Stomach (tissue), 9 donors: ENCODE data around the gene ADGRG7. TPM values are rescaled to one million over a fixed set of nuclear protein-coding genes. Genes with fewer than 3 reads are reported as not detected.
"Not testable (repeated sequence)": the region's sequence is repeated elsewhere in the genome, so short reads cannot be mapped to it uniquely, and the experiment has no call there.

Experiments
- DNase-seq, 2 donors: peaks; one replicate each; pipeline versions ENCODE4 v3.0.0 to v3.0.0-alpha.2; 2013 to 2019
- H3K27ac ChIP-seq, 5 donors: fragments of 200-600 bp in 4 of 5; sonication (generic) in 4 of 5; one replicate each; pipeline ENCODE4 v1.5.1; 2013 to 2019; ENCODE audit warnings: mild to moderate bottlenecking in 1 of 5, moderate library complexity in 1 of 5
- H3K27me3 ChIP-seq, 3 donors: fragments of 200-600 bp; sonication (generic); one replicate each; pipeline ENCODE4 v1.5.1; 2017 to 2019; ENCODE audit warnings: mixed run types in 1 of 3
- H3K36me3 ChIP-seq, 4 donors: fragments of 200-600 bp; sonication (generic); 1 replicate in 3 of 4; 2 replicates in 1 of 4; pipeline ENCODE4 v1.5.1; 2016 to 2019
- H3K4me1 ChIP-seq, 4 donors: fragments of 200-600 bp; sonication (generic); one replicate each; pipeline ENCODE4 v1.5.1; 2016 to 2019
- H3K4me3 ChIP-seq, 4 donors: fragments of 200-600 bp; sonication (generic) in 3 of 4; one replicate each; pipeline ENCODE4 v1.5.1; 2016 to 2019; ENCODE audit warnings: mild to moderate bottlenecking in 1 of 4
- H3K9me3 ChIP-seq, 4 donors: fragments of 200-600 bp; sonication (generic); one replicate each; pipeline ENCODE4 v1.5.1; 2016 to 2019
- CTCF ChIP-seq, 7 experiments: fragments of 450-650 bp in 4 of 7; fragments of 200-600 bp in 3 of 7; sonication (generic) in 3 of 7; IDR thresholded peaks; one replicate each; pipeline ENCODE4 v1.5.1; 2016 to 2019; ENCODE audit warnings: antibody characterized with exemption in 7 of 7, control low read depth in 2 of 7, mild to moderate bottlenecking in 1 of 7
- EP300 ChIP-seq: sonication (generic); formaldehyde crosslinking; IDR thresholded peaks from one replicate; pipeline ENCODE4 v1.6.1; 2017; ENCODE audit warnings: antibody characterized with exemption
- POLR2A ChIP-seq, 4 donors: fragments of 450-650 bp; IDR thresholded peaks; one replicate each; pipeline ENCODE4 v1.6.1; 2016; ENCODE audit warnings: antibody characterized with exemption in 4 of 4, control low read depth in 2 of 4, mild to moderate bottlenecking in 1 of 4, moderate library complexity in 1 of 4
- POLR2AphosphoS5 ChIP-seq, 3 donors: sonication (generic); formaldehyde crosslinking; IDR thresholded peaks; one replicate each; pipeline ENCODE4 v1.6.1; 2016; ENCODE audit warnings: antibody characterized with exemption in 3 of 3
- WGBS, 5 donors: extraction: QIAGEN DNeasy Blood & Tissue Kit in 3 of 5; methylation state at CpG; one replicate each; pipeline versions ENCODE4 v1.1.5 to v1.1.7; 2013 to 2018; 5-methylcytosine and 5-hydroxymethylcytosine counted together
- intact Hi-C: fragments of 100-400 bp; cut with DNase I; formaldehyde crosslinking; loops from one replicate; pipeline ENCODE4 v1.15.1; 2023; ENCODE audit warnings: low total_unique reads
- polyA plus RNA-seq, 3 donors: library from polyadenylated mRNA; stranded (reverse); fragments of 200-250 nt; gene quantifications; one replicate each; pipeline ENCODE4 v1.2.3, GENCODE V29; 2013
- total RNA-seq, 5 donors: library from RNA; depleted of rRNA; stranded (reverse); fragments of >200 nt; gene quantifications; one replicate each; pipeline versions ENCODE4 v1.1.0 to v1.2.3, GENCODE V29; 2014 to 2016
- donor health status: healthy with polysubstance abuse.
- donor health status: Bipolar disorder and iron deficiency.
- donor health status: healthy.

The ADGRG7 gene
- total and polyA plus RNA-seq, 8 donors: 5.1 TPM; not detected in 7

DNA sequence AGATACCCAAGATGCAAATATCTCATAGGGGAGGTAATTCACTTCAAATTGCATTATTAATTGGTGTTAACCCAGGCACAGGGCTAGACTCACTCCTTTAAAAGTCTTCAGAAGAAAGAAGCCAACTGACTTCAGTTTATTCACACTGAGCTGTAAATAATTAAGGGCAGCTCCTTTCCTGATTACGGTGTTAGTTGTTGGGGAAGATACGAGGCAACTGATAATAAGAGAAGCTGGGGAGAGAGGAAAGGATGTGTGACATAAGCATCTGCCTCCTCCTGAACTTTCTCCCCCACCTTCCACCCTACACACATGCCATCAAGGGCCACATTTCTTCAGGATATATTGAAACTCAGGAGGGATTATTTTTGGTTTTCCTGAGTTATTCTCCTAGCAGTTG, 47.5 kb downstream of the ADGRG7 start:
- Histone ChIP-seq H3K9me3 (no peaks in the 10 kb centered on the region), H3K4me1 (no peaks in the 10 kb centered on the region), H3K4me3 (no peak overlapping the region), H3K36me3 (no peaks in the 10 kb centered on the region), H3K27me3 (no peaks in the 10 kb centered on the region), H3K27ac (no peak overlapping the region)
- 59 to 74% (median 67%) methylated on average over 2 of the region's 2 CpGs for WGBS, 5 donors
- intact Hi-C loops: no loop called here
- no peak for DNase-seq
- no peak for TF ChIP-seq POLR2AphosphoS5 (IDR thresholded peaks at IDR 0.05)
- no peak for TF ChIP-seq EP300
- TF ChIP-seq CTCF (IDR thresholded peaks at IDR 0.05): no peak
- TF ChIP-seq POLR2A (IDR thresholded peaks at IDR 0.05): no peak

- H3K4me1 ChIP-seq, DNase-seq, H3K27ac ChIP-seq, H3K9me3 ChIP-seq, H3K4me3 ChIP-seq, H3K27me3 ChIP-seq, H3K36me3 ChIP-seq, intact Hi-C loops: not testable (repeated sequence)
Observed at GRCh38 chr3:100661294-100661693, 51.9 kb downstream of the ADGRG7 start.

DNA sequence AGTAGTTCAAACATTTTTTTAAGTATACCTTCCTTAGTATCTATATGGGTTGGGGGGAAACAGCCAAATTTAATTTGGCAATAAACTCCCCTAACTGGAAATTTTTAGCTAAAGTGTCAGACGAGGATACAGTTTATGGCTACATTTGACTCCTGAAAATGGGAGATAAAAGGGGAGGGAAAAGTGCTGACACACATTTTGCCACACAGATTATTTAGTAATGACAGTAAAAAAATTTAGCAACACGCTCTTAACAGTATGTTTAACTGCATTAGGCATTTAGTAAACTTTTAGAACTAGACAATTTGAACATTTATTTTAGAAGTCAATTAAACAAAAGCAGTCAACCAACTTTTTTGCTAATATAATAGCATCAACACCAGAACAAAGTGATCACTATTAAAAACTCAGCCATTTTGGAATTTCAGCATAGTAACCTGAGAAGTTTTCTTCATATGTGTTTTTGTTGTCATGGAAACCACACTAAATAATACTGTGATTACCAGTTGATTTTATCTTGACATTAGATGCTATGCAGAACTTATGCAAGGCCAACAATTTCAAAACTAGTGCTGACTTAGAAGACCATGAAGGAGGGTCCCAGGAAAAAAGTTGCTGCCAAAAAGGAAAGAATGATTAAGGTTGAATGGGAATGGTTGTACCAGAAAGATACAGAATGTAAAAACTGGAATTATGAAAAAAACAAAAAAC, 52.9 kb downstream of the ADGRG7 start:
- no peaks in the 10 kb centered on the region for H3K9me3 ChIP-seq
- WGBS, 5 donors: 63 to 84% (median 78%) methylated on average over 2 of the region's 2 CpGs
- DNase-seq: no peak
- no peaks in the 10 kb centered on the region for H3K27me3 ChIP-seq
- no peak overlapping the region for H3K4me3 ChIP-seq
- no peak overlapping the region for H3K27ac ChIP-seq
- H3K4me1 ChIP-seq: no peaks in the 10 kb centered on the region
- intact Hi-C loops: no loop called here
- TF ChIP-seq POLR2A (IDR thresholded peaks at IDR 0.05) (no peak), CTCF (IDR thresholded peaks at IDR 0.05) (no peak), EP300 (no peak), POLR2AphosphoS5 (IDR thresholded peaks at IDR 0.05) (no peak)
- H3K36me3 ChIP-seq: no peaks in the 10 kb centered on the region

DNA sequence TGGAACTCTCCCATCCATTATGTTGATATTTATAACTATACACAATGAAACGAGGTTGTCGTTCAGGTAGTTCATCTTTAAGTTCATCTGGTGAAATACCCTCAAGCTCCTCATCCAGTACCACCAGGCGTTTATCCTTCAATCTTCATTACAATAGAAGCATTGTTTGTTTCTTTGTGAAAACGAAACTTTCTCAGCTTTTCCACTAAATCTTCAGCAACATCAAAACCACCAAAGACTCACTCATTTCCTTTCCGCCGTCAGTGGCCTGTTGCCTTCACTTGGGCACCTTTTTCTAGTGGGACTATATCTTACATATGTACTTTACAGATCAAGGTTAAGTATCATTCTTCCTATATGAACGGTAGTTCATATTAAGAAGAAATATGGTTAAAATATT, 55.8 kb downstream of the ADGRG7 start:
- DNase-seq: no peak
- no peak overlapping the region for H3K27ac ChIP-seq
- H3K9me3 ChIP-seq: peaks cover 0 to 1% (median 0%) of the 10 kb centered on the region in 4 donors
- no peak overlapping the region for H3K4me3 ChIP-seq
- TF ChIP-seq CTCF (IDR thresholded peaks at IDR 0.05): no peak
- TF ChIP-seq POLR2AphosphoS5 (IDR thresholded peaks at IDR 0.05): no peak
- TF ChIP-seq EP300: no peak
- no peak for TF ChIP-seq POLR2A (IDR thresholded peaks at IDR 0.05)
- WGBS, 5 donors: 41 to 63% (median 59%) methylated on average over 7 of the region's 7 CpGs
- H3K27me3 ChIP-seq: no peaks in the 10 kb centered on the region
- H3K4me1 ChIP-seq: no peaks in the 10 kb centered on the region
- intact Hi-C loops: no loop called here
- H3K36me3 ChIP-seq: no peaks in the 10 kb centered on the region

DNA sequence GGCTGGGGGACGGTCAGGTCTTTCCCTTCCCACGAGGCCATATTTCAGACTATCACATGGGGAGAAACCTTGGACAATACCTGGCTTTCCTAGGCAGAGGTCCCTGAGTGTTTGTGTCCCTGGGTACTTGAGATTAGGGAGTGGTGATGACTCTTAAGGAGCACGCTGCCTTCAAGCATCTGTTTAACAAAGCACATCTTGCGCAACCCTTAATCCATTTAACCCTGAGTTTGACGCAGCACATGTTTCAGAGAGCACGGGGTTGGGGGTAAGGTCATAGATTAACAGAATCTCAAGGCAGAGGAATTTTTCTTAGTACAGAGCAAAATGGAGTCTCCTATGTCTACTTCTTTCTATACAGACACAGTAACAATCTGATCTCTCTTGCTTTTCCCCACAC, 57.3 kb downstream of the ADGRG7 start:
- 47 to 58% (median 54%) methylated on average over 4 to 5 of the region's 6 CpGs for WGBS, 5 donors
- H3K9me3 ChIP-seq, H3K27me3 ChIP-seq, intact Hi-C loops, H3K36me3 ChIP-seq, H3K4me3 ChIP-seq, H3K27ac ChIP-seq, H3K4me1 ChIP-seq, DNase-seq: not testable (repeated sequence)

GRCh38 chr3:100667316-100667715, 57.9 kb downstream of the ADGRG7 start:
- WGBS, 5 donors: 58 to 83% (median 69%) methylated on average over 1 of the region's 1 CpG
- not testable (repeated sequence) for DNase-seq

DNA sequence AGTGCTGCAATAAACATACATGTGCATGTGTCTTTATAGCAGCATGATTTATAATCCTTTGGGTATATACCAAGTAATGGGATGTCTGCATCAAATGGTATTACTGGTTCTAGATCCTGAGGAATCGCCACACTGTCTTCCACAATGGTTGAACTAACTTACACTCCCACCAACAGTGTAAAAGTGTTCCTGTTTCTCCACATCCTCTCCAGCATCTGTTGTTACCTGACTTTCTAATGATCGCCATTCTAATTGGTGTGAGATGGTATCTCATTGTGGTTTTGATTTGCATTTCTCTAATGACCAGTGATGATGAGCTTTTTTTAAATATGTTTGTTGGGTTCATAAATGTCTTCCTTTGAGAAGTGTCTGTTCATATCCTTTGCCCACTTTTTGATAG, 61.6 kb downstream of the ADGRG7 start:
- H3K4me3 ChIP-seq, intact Hi-C loops: not testable (repeated sequence)

More at GRCh38 chr3:100667316-100667715, 57.9 kb downstream of the ADGRG7 start:
- H3K9me3 ChIP-seq, H3K27ac ChIP-seq, H3K36me3 ChIP-seq, intact Hi-C loops, H3K4me3 ChIP-seq, H3K4me1 ChIP-seq, H3K27me3 ChIP-seq: not testable (repeated sequence)

More for the DNA sequence above, 61.6 kb downstream of the ADGRG7 start:
- not testable (repeated sequence) for H3K9me3 ChIP-seq, H3K36me3 ChIP-seq, DNase-seq, H3K27ac ChIP-seq, H3K27me3 ChIP-seq, H3K4me1 ChIP-seq
- WGBS, 5 donors: 87 to 97% (median 94%) methylated on average over 2 of the region's 2 CpGs
